K562 (cell line): ENCODE results near the gene PARP4. TPM values are rescaled to one million over a fixed set of nuclear protein-coding genes. Genes with fewer than 3 reads are reported as not detected.

Experiments used
- ARID2 ChIP-seq: fragments of 450-650 bp; IDR thresholded peaks from 2 replicates; pipeline ENCODE4 v1.6.1; 2017; ENCODE audit warnings: antibody characterized with exemption, mild to moderate bottlenecking
- CEBPB ChIP-seq: fragments of 450-650 bp; IDR thresholded peaks from 2 replicates; pipeline ENCODE4 v1.6.1; 2016; ENCODE audit warnings: missing genetic modification characterization, missing compliant biosample characterization
- CSDE1 ChIP-seq, 2 experiments: fragments of 450-650 bp; IDR thresholded peaks; 2 replicates each; pipeline ENCODE4 v1.6.1; 2016; ENCODE audit warnings: mild to moderate bottlenecking in 1 of 2
- CTBP1 ChIP-seq: fragments of 450-650 bp; IDR thresholded peaks from 2 replicates; pipeline ENCODE4 v1.6.1; 2016; ENCODE audit warnings: borderline replicate concordance
- IRF9 ChIP-seq: fragments of 450-650 bp; IDR thresholded peaks from 2 replicates; pipeline ENCODE4 v1.6.1; 2016; ENCODE audit warnings: missing biosample characterization, missing genetic modification characterization
- KAT2B ChIP-seq: IDR thresholded peaks from one replicate; pipeline ENCODE4 v1.6.1; 2012; ENCODE audit warnings: low read depth, mild to moderate bottlenecking, control low read depth, inconsistent platforms, low read length, moderate library complexity
- KDM1A ChIP-seq, 2 experiments: fragments of 450-650 bp; IDR thresholded peaks; 2 replicates each; pipeline ENCODE4 v1.6.1; 2016; ENCODE audit warnings: mild to moderate bottlenecking in 2 of 2
- L3MBTL2 ChIP-seq: fragments of 450-650 bp; IDR thresholded peaks from 2 replicates; pipeline ENCODE4 v1.6.1; 2016; ENCODE audit warnings: mild to moderate bottlenecking, moderate library complexity
- MYC ChIP-seq, 2 experiments: fragments of 250-450 bp in 1 of 2; sonication (Bioruptor Pico) in 1 of 2; IDR thresholded peaks; 2 replicates each; pipeline versions ENCODE4 v1.5.1 to v1.6.1; 2012 to 2021; ENCODE audit warnings: low read depth in 2 of 2, borderline replicate concordance in 1 of 2, improper control_type of control experiment in 1 of 2, low read length in 1 of 2, mild to moderate bottlenecking in 1 of 2, moderate library complexity in 1 of 2
- NCOA2 ChIP-seq, 2 experiments: fragments of 450-650 bp; IDR thresholded peaks; 2 replicates each; pipeline ENCODE4 v1.6.1; 2018; ENCODE audit warnings: mild to moderate bottlenecking in 2 of 2, moderate library complexity in 1 of 2; ENCODE audit not compliant: partially characterized antibody in 2 of 2
- NR0B1 ChIP-seq: fragments of 450-650 bp; IDR thresholded peaks from one replicate; pipeline ENCODE4 v1.6.1; 2018; ENCODE audit warnings: mild to moderate bottlenecking, moderate library complexity; ENCODE audit not compliant: partially characterized antibody
- PCBP1 ChIP-seq: fragments of 200-400 bp; formaldehyde crosslinking; IDR thresholded peaks from 2 replicates; pipeline ENCODE4 v1.6.1; 2018; ENCODE audit warnings: mild to moderate bottlenecking, low read depth, low read length; ENCODE audit not compliant: poor library complexity, severe bottlenecking
- SMARCC2 ChIP-seq: fragments of 450-650 bp; IDR thresholded peaks from 2 replicates; pipeline ENCODE4 v1.6.1; 2017; ENCODE audit warnings: antibody characterized with exemption, moderate library complexity, mild to moderate bottlenecking, low read depth
- TAF1 ChIP-seq: IDR thresholded peaks from 2 replicates; pipeline ENCODE4 v1.6.1; 2011; ENCODE audit warnings: mild to moderate bottlenecking, low read length, moderate library complexity; ENCODE audit not compliant: insufficient read depth, control insufficient read depth, severe bottlenecking; ENCODE audit errors: extremely low read depth
- TAL1 ChIP-seq: fragments of 450-650 bp; IDR thresholded peaks from 2 replicates; pipeline ENCODE4 v1.6.1; 2016; ENCODE audit warnings: mild to moderate bottlenecking
- VEZF1 ChIP-seq: fragments of 200-800 bp; sonication (Bioruptor generic); IDR thresholded peaks from 2 replicates; pipeline ENCODE4 v1.6.1; 2017; ENCODE audit warnings: missing genetic modification characterization, missing compliant biosample characterization
- ZNF263 ChIP-seq: sonication (generic); formaldehyde crosslinking; IDR thresholded peaks from 2 replicates; pipeline ENCODE4 v1.8.0; 2022; ENCODE audit warnings: mild to moderate bottlenecking, missing genetic modification reagents, borderline replicate concordance
- ZNF707 ChIP-seq: fragments of 250-450 bp; sonication (Bioruptor Pico); conservative IDR thresholded peaks from 2 replicates; pipeline ENCODE4 v1.8.0; 2022; ENCODE audit warnings: inconsistent platforms, mild to moderate bottlenecking, moderate library complexity
- polyA plus RNA-seq, 8 experiments: library from polyadenylated mRNA; depleted of rRNA in 4 of 8; stranded (reverse) in 5 of 8; unstranded in 3 of 8; fragments of >200 nt; fragmentation: Nextera tagmentation in 2 of 8; fragmentation: Illumina TruSeq in 1 of 8; extraction: Ambion mirVana in 2 of 8; extraction: Trizol in 1 of 8; gene quantifications; 2 replicates each; pipeline versions ENCODE4 v1.2.1 to v1.2.3, GENCODE V29; 2011 to 2014; ENCODE audit warnings: inconsistent platforms in 1 of 8, missing spikeins in 1 of 8
- total RNA-seq, 7 experiments: library from RNA; depleted of rRNA in 6 of 7; stranded (reverse); fragments of >200 nt in 6 of 7; fragmentation: Illumina TruSeq in 2 of 7; extraction: Trizol in 2 of 7; gene quantifications; 2 replicates each; pipeline versions ENCODE4 v1.2.1 to v1.2.3, GENCODE V29; 2011 to 2021; ENCODE audit warnings: low replicate concordance in 1 of 7

PARP4 gene
- total and polyA plus RNA-seq, 9 of the 15 experiments (the other 6 are each of a cell fraction or from before 2014, with no cell fraction given), result 6.3 to 26.3 (median 18.8) TPM

GRCh38 chr13:24505256-24505655 lies 7.3 kb downstream of the PARP4 start (continued):
- TF ChIP-seq VEZF1 (CRISPR knock-in tag) (peak; percentile 51), KAT2B (no peak), L3MBTL2 (no peak), CTBP1 (peak; percentile 39; the same call in 1 of the 2 replicates), ZNF263 (CRISPR knock-in tag) (no peak), KDM1A (IDR thresholded peaks at IDR 0.05) (no peak), IRF9 (no peak), NR0B1 (no peak), ARID2 (no peak), CEBPB (tag) (no peak), NCOA2 (IDR thresholded peaks at IDR 0.05; ENCODE audit: partially characterized antibody in 2 of 2) (no peak), MYC (IDR thresholded peaks at IDR 0.05; ENCODE audit: low read depth, low read length) (no peak), MYC (CRISPR knock-in tag; IDR thresholded peaks at IDR 0.05; ENCODE audit: borderline replicate concordance, low read depth) (no peak), PCBP1 (no peak), SMARCC2 (no peak), TAL1 (no peak; the same call in 1 of the 2 replicates), CSDE1 (IDR thresholded peaks at IDR 0.05) (no peak), TAF1 (no peak), ZNF707 (CRISPR knock-in tag) (no peak)
